PC-3 (cell line): ENCODE data around the gene ANKHD1. TPM values are rescaled to one million over a fixed set of nuclear protein-coding genes. Genes with fewer than 3 reads are reported as not detected.

Experiments used
- ATAC-seq: fragments of 200-7000 bp; cut with Tn5 transposase; 2 replicates; pipeline ENCODE4 v1.9.1; 2020; ENCODE audit warnings: mild to moderate bottlenecking, moderate library complexity
- BruUV-seq: library from RNA; stranded (reverse); fragments of 400-500 nt; replicated peaks from 2 replicates; lab custom pipeline; 2021; lab: Mats Ljungman, UMichigan
- CTCF ChIA-PET: fragments of 300-600 bp; sonication (Branson Sonifier 250); formaldehyde crosslinking; loops from one replicate; lab custom pipeline; 2022; ENCODE audit warnings: antibody characterized with exemption; lab: Charles Lee
- POLR2A ChIA-PET: fragments of 300-600 bp; sonication (Branson Sonifier 250); formaldehyde crosslinking; loops from one replicate; lab custom pipeline; 2022; ENCODE audit warnings: antibody characterized with exemption; ENCODE audit not compliant: unreplicated experiment; lab: Charles Lee
- DNase-seq: peaks from one replicate; pipeline ENCODE4 v3.0.0-alpha.2; 2015
- H2AFZ ChIP-seq: fragments of 300-600 bp; sonication (generic); 2 replicates; pipeline ENCODE4 v1.6.0; 2016; ENCODE audit warnings: antibody characterized with exemption, low read length
- H3F3A ChIP-seq: fragments of 300-600 bp; sonication (generic); one replicate; pipeline ENCODE4 v1.6.0; 2017; ENCODE audit warnings: antibody characterized with exemption, low read length, control low read depth, mild to moderate bottlenecking; ENCODE audit not compliant: unreplicated experiment
- H3K27ac ChIP-seq: fragments of 300-600 bp; sonication (generic); 2 replicates; pipeline ENCODE4 v1.5.1; 2016; ENCODE audit warnings: mild to moderate bottlenecking, low read length
- H3K27me3 ChIP-seq: fragments of 300-600 bp; sonication (generic); 2 replicates; pipeline ENCODE4 v1.6.1; 2016; ENCODE audit warnings: low read length, mixed read lengths
- H3K36me3 ChIP-seq: fragments of 300-600 bp; sonication (generic); 2 replicates; pipeline ENCODE4 v1.6.1; 2016; ENCODE audit warnings: low read depth, mixed run types, low read length, mixed read lengths
- H3K4me1 ChIP-seq: fragments of 300-600 bp; sonication (generic); 2 replicates; pipeline ENCODE4 v1.5.1; 2016; ENCODE audit warnings: low read length; ENCODE audit not compliant: insufficient read depth
- H3K4me2 ChIP-seq: fragments of 300-600 bp; sonication (generic); 2 replicates; pipeline ENCODE4 v1.6.0; 2016; ENCODE audit warnings: low read length
- H3K4me3 ChIP-seq: fragments of 300-600 bp; sonication (generic); 2 replicates; pipeline ENCODE4 v1.5.1; 2016; ENCODE audit warnings: mild to moderate bottlenecking, low read length, mixed read lengths
- H3K79me2 ChIP-seq: fragments of 300-600 bp; sonication (generic); 2 replicates; pipeline ENCODE4 v1.6.1; 2017; ENCODE audit warnings: low read length, mixed read lengths
- H3K9ac ChIP-seq: fragments of 300-600 bp; sonication (generic); 2 replicates; pipeline ENCODE4 v1.6.0; 2016; ENCODE audit warnings: mild to moderate bottlenecking, low read length
- H3K9me2 ChIP-seq: fragments of 300-600 bp; sonication (generic); replicated peaks from 2 replicates; pipeline ENCODE4 v1.6.1; 2016; ENCODE audit warnings: mixed run types, low read length, mixed read lengths
- H3K9me3 ChIP-seq: fragments of 300-600 bp; sonication (generic); 2 replicates; pipeline ENCODE4 v1.6.1; 2016; ENCODE audit warnings: low read length, mixed read lengths
- H4K20me1 ChIP-seq: fragments of 300-600 bp; sonication (generic); 2 replicates; pipeline ENCODE4 v1.6.1; 2016; ENCODE audit warnings: low read length, mixed read lengths
- CTCF ChIP-seq: fragments of 300-600 bp; sonication (generic); conservative IDR thresholded peaks from 2 replicates; pipeline ENCODE4 v1.5.1; 2017; ENCODE audit warnings: antibody characterized with exemption, low read depth, mild to moderate bottlenecking, low read length
- EZH2 ChIP-seq: fragments of 300-600 bp; sonication (generic); IDR thresholded peaks from one replicate; pipeline ENCODE4 v1.6.1; 2017; ENCODE audit warnings: antibody characterized with exemption, mild to moderate bottlenecking, low read length; ENCODE audit not compliant: unreplicated experiment
- EZH2phosphoT487 ChIP-seq: fragments of 300-600 bp; sonication (generic); IDR thresholded peaks from 2 replicates; pipeline ENCODE4 v1.6.1; 2018; ENCODE audit warnings: mild to moderate bottlenecking, antibody characterized with exemption, low read length, borderline replicate concordance
- intact Hi-C: fragments of 100-400 bp; cut with micrococcal nuclease; formaldehyde crosslinking; loops from 2 replicates; pipeline ENCODE4 v1.9.0; 2023
- total RNA-seq: library from RNA; depleted of rRNA; stranded (reverse); fragments of >200 nt; gene quantifications from 2 replicates; pipeline ENCODE4 v1.2.3, GENCODE V29; 2014

ANKHD1 gene
- total RNA-seq, 1 experiment from 2014 or later = 64.6 TPM

- Histone ChIP-seq H3K9me3 (no peaks in the 10 kb centered on the region), H3K4me1 (no peaks in the 10 kb centered on the region), H4K20me1 (no peaks in the 10 kb centered on the region), H3K4me3 (no peak overlapping the region), H3K27me3 (no peaks in the 10 kb centered on the region), H2AFZ (no peak overlapping the region), H3K27ac (no peak overlapping the region), H3F3A (no peaks in the 10 kb centered on the region), H3K36me3 (no peaks in the 10 kb centered on the region), H3K9me2 (no peaks in the 10 kb centered on the region), H3K79me2 (no peaks in the 10 kb centered on the region), H3K4me2 (no peak overlapping the region), H3K9ac (no peak overlapping the region)
- intact Hi-C loops = no loop called here
- BruUV-seq = no TSS peak
- CTCF ChIA-PET = interaction anchor here (0.6 kb wide), 1 partner anchor 14 kb away, joined by 3 read pairs; no protein-coding TSS in a partner anchor
- DNase-seq (no peak), ATAC-seq (no peak)
- TF ChIP-seq EZH2 (no peak), CTCF (no peak), EZH2phosphoT487 (no peak)
- POLR2A ChIA-PET = no interaction called here
These were observed 20.3 kb upstream of the ANKHD1 start for GRCh38 chr5:140381351-140381750.

- ATAC-seq = no peak; the same call in 1 of the 2 replicates
- BruUV-seq = no TSS peak
- Histone ChIP-seq H3K4me2 (no peak overlapping the region), H3K9me2 (no peaks in the 10 kb centered on the region), H3K4me3 (no peak overlapping the region), H3K36me3 (no peaks in the 10 kb centered on the region), H2AFZ (no peak overlapping the region), H3K27me3 (no peaks in the 10 kb centered on the region), H3K27ac (no peak overlapping the region), H3K9ac (no peak overlapping the region), H3K79me2 (no peaks in the 10 kb centered on the region), H3F3A (no peaks in the 10 kb centered on the region), H3K9me3 (no peaks in the 10 kb centered on the region), H3K4me1 (no peaks in the 10 kb centered on the region), H4K20me1 (no peaks in the 10 kb centered on the region)
- DNase-seq = no peak
- TF ChIP-seq CTCF = no peak
- no peak for TF ChIP-seq EZH2
- no peak for TF ChIP-seq EZH2phosphoT487
- POLR2A ChIA-PET = no interaction called here
- CTCF ChIA-PET = no interaction called here
- intact Hi-C loops = no loop called here
These were observed 19.7 kb upstream of the ANKHD1 start for GRCh38 chr5:140381972-140382371.

- intact Hi-C loops = no loop called here
- Histone ChIP-seq H3K9me2 (no peaks in the 10 kb centered on the region), H3F3A (no peaks in the 10 kb centered on the region), H3K4me1 (no peaks in the 10 kb centered on the region), H3K36me3 (no peaks in the 10 kb centered on the region), H4K20me1 (no peaks in the 10 kb centered on the region), H3K9ac (no peak overlapping the region), H3K27ac (no peak overlapping the region), H3K27me3 (no peaks in the 10 kb centered on the region), H3K4me2 (no peak overlapping the region), H2AFZ (no peak overlapping the region), H3K79me2 (no peaks in the 10 kb centered on the region), H3K4me3 (no peak overlapping the region), H3K9me3 (no peaks in the 10 kb centered on the region)
- ChIA-PET CTCF (no interaction called here), POLR2A (no interaction called here)
- no TSS peak for BruUV-seq
- TF ChIP-seq CTCF (no peak), EZH2 (no peak), EZH2phosphoT487 (no peak)
- DNase-seq = no peak
- ATAC-seq = no peak
These were observed 18.8 kb upstream of the ANKHD1 start for GRCh38 chr5:140382866-140383265.
